ENCODE measurements around the gene ROBO1. TPM values are rescaled to one million over a fixed set of nuclear protein-coding genes. Genes with fewer than 3 reads are reported as not detected.
"Not testable (repeated sequence)": the region's sequence is repeated elsewhere in the genome, so short reads cannot be mapped to it uniquely, and the experiment has no call there.

The ROBO1 gene
- total RNA-seq, 1 experiment from 2014 or later = 7.0 TPM

DNA sequence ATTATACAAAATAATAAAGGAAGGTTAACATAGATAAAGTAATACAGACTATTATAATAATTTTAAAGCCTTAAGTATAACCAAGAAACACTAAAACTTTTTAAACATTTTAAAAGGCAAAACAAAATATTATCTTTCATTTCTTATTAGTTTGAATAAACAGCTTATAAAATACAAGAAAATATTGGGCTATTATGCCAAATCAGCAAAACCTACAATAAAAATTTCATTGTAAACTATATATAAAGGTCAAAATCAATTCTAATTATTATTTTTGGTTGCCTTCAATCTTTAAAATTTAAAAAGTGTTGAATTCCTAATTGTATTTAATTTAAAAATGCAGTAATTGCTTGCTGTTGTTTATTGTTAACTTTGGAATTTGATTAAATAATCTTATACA is 430.0 kb downstream of the ROBO1 start:
- no peaks in the 10 kb centered on the region for H3K9me3 ChIP-seq
- no peak overlapping the region for H3K4me3 ChIP-seq
- H3K36me3 ChIP-seq = no peaks in the 10 kb centered on the region
- H3K27me3 ChIP-seq = no peaks in the 10 kb centered on the region
- no peak for DNase-seq

DNA sequence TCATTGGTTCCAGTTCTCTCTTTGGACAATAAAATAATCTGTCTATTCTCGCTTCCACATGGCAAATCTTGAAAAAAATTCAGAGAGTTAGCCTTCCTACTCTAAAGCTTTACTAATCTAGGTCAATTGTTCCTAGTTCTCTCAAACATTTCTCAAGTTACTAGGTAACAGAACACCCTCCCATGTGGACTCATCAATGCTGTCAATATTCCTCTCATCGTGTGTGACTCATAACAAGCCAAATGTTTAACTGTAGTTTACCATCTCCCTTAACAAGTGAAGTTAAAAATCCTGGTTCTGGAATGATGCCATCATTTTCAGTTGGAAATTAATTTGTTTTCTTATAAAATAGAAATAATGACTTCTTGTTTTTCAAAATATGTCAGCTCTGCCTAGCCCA is 438.6 kb downstream of the ROBO1 start:
- no peak overlapping the region for H3K4me3 ChIP-seq
- H3K9me3 ChIP-seq = no peaks in the 10 kb centered on the region
- DNase-seq = no peak

GRCh38 chr3:79326642-79327041 is 441.2 kb downstream of the ROBO1 start:
- Histone ChIP-seq H3K27me3 (no peaks in the 10 kb centered on the region), H3K9me3 (no peaks in the 10 kb centered on the region), H3K4me3 (no peak overlapping the region), H3K36me3 (no peaks in the 10 kb centered on the region)
- no peak for DNase-seq

More for the DNA sequence above, 438.6 kb downstream of the ROBO1 start:
- H3K36me3 ChIP-seq = no peaks in the 10 kb centered on the region
- no peaks in the 10 kb centered on the region for H3K27me3 ChIP-seq

DNA sequence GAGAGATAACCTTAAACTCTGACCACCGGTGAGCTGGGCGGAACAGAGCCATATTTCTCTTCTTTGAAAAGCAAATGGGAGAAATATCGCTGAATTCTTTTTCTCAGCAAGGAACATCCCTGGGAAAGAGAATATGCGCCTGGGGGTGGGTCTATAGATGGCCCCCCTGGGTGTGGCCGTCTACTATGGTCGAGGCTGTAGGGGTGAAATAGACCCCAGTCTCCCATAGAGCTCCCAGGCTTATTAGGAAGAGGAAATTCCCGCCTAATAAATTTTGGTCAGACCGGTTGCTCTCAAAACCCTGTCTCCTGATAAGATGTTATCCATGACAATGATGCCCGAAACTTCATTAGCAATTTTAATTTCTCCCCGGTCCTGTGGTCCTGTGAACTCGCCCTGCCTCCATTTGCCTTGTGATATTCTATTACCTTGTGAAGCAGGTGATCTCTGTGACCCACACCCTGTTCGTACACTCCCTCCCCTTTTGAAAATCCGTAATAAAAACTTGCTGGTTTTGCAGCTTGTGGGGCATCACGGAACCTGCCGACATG is 441.9 kb downstream of the ROBO1 start:
- not testable (repeated sequence) for H3K27me3 ChIP-seq, DNase-seq, H3K36me3 ChIP-seq, H3K9me3 ChIP-seq, H3K4me3 ChIP-seq

- Histone ChIP-seq H3K27me3 (no peaks in the 10 kb centered on the region), H3K4me3 (no peak overlapping the region), H3K36me3 (no peaks in the 10 kb centered on the region), H3K9me3 (no peaks in the 10 kb centered on the region)
- DNase-seq = no peak
Observed at GRCh38 chr3:79317551-79318518, 450.0 kb downstream of the ROBO1 start.

- peak; percentile 3 for DNase-seq
- H3K27me3 ChIP-seq = no peaks in the 10 kb centered on the region
- H3K36me3 ChIP-seq = no peaks in the 10 kb centered on the region
- no peaks in the 10 kb centered on the region for H3K9me3 ChIP-seq
- H3K4me3 ChIP-seq = no peak overlapping the region
Observed at GRCh38 chr3:79314962-79315361, 452.8 kb downstream of the ROBO1 start.

GRCh38 chr3:79314544-79314943 is 453.3 kb downstream of the ROBO1 start:
- no peaks in the 10 kb centered on the region for H3K36me3 ChIP-seq
- no peak overlapping the region for H3K4me3 ChIP-seq
- no peak for DNase-seq
- H3K9me3 ChIP-seq = no peaks in the 10 kb centered on the region
- H3K27me3 ChIP-seq = no peaks in the 10 kb centered on the region

DNA sequence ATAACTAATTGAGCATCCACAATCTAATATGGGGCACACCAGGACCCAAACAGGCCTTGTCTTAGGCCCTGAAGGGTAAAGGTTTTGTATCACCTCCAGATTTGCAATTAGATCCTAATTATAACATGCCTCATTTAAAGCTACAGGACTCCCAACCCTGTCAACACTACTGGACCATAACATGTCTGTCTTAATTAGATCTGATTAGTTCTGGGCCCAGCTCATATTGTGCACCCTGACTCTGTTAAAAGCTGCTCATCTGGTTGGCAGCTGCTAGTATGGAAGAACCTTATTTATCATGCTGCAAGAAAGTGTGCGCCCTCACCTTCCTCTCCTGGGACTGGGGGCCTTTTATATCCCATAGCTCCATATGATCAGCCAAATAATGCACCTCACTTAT is 457.8 kb downstream of the ROBO1 start:
- H3K4me3 ChIP-seq = no peak overlapping the region
- no peaks in the 10 kb centered on the region for H3K36me3 ChIP-seq
- no peaks in the 10 kb centered on the region for H3K27me3 ChIP-seq
- H3K9me3 ChIP-seq = no peaks in the 10 kb centered on the region
- no peak for DNase-seq

DNA sequence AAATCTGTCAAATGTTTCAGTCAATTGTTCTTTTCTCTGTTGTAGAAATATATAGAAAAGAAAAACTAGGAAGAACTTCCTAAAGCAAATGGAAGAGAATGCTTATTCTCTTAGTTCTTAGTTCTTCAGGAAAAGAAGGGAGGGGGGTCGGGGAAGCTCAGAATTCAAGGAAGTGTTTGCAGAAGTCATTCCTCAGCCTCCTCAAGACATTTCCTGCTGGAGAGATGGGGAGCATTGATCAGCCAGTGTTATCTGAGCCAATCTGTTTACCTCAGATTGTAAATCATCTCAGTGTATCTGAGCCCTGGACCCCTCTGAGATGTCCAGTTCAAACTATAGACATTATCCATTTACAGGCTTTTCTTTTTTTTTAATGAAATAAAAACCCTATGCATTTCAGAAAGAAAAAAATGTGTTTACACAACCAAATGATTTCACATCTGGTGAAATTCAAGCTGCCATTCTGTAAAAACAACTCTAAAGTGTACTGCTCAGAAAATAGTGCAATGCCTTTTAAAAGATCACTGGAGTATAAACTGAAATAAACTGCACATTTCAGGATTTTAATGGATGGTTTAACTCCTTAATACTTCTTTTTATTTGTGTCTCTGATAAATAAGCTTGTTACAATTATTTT is 460.7 kb downstream of the ROBO1 start:
- H3K36me3 ChIP-seq = no peaks in the 10 kb centered on the region
- no peaks in the 10 kb centered on the region for H3K9me3 ChIP-seq
- H3K27me3 ChIP-seq = no peaks in the 10 kb centered on the region
- H3K4me3 ChIP-seq = no peak overlapping the region
- DNase-seq = no peak

- not testable (repeated sequence) for H3K4me3 ChIP-seq, H3K27me3 ChIP-seq, H3K9me3 ChIP-seq, DNase-seq, H3K36me3 ChIP-seq
Observed at GRCh38 chr3:79299949-79300635, 467.7 kb downstream of the ROBO1 start.

GRCh38 chr3:79297245-79297960 is 470.4 kb downstream of the ROBO1 start:
- Histone ChIP-seq H3K4me3 (no peak overlapping the region), H3K9me3 (no peaks in the 10 kb centered on the region), H3K36me3 (no peaks in the 10 kb centered on the region), H3K27me3 (no peaks in the 10 kb centered on the region)
- DNase-seq = peak; percentile 26

DNA sequence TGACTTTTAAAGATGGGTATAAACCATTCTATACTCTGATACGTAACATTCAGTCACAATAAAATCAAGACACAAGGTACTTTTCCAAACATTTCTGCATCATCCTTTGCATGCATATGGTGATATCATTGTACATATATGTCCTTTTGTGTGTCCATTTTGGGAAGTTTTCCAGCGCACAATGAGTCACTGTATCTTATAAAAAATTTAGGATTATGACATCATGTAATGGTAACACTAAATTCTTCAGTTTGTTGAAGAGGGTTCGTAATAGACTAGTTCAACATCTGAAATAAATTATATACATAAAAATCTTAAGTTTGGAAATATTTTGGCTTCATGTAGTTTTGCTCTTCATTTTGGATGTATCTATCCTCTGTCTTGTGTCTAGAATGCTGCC is 480.9 kb downstream of the ROBO1 start:
- Histone ChIP-seq H3K4me3 (no peak overlapping the region), H3K9me3 (no peaks in the 10 kb centered on the region), H3K36me3 (no peaks in the 10 kb centered on the region), H3K27me3 (no peaks in the 10 kb centered on the region)
- DNase-seq = no peak

- DNase-seq = no peak
- H3K36me3 ChIP-seq = no peaks in the 10 kb centered on the region
- no peaks in the 10 kb centered on the region for H3K27me3 ChIP-seq
Observed at GRCh38 chr3:79285871-79286270, 481.9 kb downstream of the ROBO1 start.

DNA sequence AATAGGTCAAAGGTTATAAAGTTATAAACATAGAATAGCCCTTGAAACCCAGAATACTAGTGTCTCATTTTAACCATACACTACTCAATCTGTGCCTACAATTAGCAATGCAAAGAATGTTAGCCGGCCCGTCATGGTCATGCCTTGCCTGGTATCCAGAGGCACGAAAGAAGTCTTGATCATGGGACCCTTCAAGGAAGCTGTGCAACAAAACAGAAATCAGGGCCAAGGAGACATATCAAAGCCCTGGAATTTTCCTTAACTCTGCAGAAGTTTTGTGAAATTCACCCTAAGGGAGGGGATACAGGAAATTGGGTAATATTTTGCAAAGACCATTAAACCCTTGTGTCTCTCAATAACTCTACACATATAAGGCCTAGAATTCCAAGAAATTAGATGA is 482.4 kb downstream of the ROBO1 start:
- H3K27me3 ChIP-seq = no peaks in the 10 kb centered on the region
- H3K4me3 ChIP-seq = no peak overlapping the region
- no peaks in the 10 kb centered on the region for H3K36me3 ChIP-seq
- no peak for DNase-seq
- no peaks in the 10 kb centered on the region for H3K9me3 ChIP-seq

More at GRCh38 chr3:79285871-79286270, 481.9 kb downstream of the ROBO1 start:
- H3K4me3 ChIP-seq = no peak overlapping the region
- H3K9me3 ChIP-seq = no peaks in the 10 kb centered on the region

DNA sequence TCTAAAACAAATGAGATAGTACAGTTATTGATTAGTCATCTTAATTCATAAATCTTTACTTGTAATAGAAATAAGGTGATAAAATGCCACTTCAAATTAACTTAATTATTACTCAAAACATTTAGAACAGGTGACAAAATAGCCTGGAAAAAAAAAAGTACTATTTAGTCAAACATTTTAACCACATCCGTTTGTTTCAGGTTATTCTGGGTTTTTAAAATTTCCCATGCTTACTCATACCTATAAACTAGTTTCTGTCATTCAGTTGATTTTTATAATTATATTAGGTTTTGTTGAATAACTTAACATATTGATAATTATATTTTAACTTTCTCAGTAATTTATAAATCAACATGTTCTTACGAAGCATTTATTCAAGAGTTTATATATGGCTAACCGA is 483.0 kb downstream of the ROBO1 start:
- DNase-seq = no peak
- H3K27me3 ChIP-seq = no peaks in the 10 kb centered on the region
- H3K9me3 ChIP-seq = no peaks in the 10 kb centered on the region
- H3K36me3 ChIP-seq = no peaks in the 10 kb centered on the region
- H3K4me3 ChIP-seq = no peak overlapping the region

DNA sequence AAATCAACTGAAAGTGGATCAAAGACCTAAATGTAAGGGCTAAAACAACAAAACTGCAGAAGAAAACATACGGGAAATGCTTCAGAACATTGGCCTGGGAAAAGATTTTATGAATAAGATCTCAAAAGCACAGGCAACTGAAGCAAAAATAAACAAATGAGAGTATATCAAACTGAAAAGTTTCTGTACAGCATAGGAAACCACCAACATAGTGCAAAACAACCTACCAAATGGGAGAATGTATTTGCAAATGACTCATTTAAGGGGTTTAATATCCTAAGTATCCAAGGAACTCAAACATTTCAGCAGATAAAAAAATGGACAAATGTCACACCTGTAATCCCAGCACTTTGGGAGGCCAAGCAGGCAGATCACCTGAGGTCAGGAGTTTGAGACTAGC is 489.1 kb downstream of the ROBO1 start:
- Histone ChIP-seq H3K36me3 (no peaks in the 10 kb centered on the region), H3K9me3 (no peaks in the 10 kb centered on the region), H3K4me3 (no peak overlapping the region), H3K27me3 (no peaks in the 10 kb centered on the region)
- no peak for DNase-seq

All from MG63 (cell line).